OCI-LY1 (cell line): ENCODE measurements around the gene ZNF385D.

Experiments
- EZH2 ChIP-seq: fragments of 200-600 bp; sonication (generic), shearing (Covaris generic); IDR thresholded peaks from 2 replicates; pipeline ENCODE4 v1.8.0; 2017; ENCODE audit warnings: borderline replicate concordance, mixed run types, mild to moderate bottlenecking, antibody characterized with exemption, low read length, moderate library complexity, mixed read lengths
- TF ChIP-seq, protein P1 (sequence below): fragments of 200-600 bp; sonication (generic), shearing (Covaris generic); IDR thresholded peaks from 2 replicates; pipeline ENCODE4 v1.5.1; 2017; ENCODE audit warnings: mild to moderate bottlenecking, antibody characterized with exemption, low read length, moderate library complexity, mixed read lengths

DNA sequence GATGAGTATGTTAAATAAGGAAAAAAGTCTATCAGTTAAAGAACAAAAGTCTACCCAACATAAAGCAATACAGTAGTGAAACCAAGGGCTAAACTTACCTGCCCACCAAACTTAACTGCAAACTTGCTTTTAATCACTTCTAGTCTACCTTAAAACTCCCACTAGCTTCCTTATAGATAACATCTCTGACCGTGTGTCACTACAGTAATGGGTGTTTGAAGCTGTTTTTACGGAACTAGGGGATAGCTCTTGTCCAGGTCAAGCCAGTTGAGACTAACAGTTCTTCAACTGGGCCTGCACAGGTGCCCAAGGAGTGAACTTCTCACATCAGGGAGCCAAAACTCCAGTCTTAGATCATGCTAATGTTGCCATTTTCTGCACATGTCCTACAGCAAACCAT lies 132.3 kb downstream of the ZNF385D start:
- no peak for TF ChIP-seq EZH2
- TF ChIP-seq, protein P1, sequence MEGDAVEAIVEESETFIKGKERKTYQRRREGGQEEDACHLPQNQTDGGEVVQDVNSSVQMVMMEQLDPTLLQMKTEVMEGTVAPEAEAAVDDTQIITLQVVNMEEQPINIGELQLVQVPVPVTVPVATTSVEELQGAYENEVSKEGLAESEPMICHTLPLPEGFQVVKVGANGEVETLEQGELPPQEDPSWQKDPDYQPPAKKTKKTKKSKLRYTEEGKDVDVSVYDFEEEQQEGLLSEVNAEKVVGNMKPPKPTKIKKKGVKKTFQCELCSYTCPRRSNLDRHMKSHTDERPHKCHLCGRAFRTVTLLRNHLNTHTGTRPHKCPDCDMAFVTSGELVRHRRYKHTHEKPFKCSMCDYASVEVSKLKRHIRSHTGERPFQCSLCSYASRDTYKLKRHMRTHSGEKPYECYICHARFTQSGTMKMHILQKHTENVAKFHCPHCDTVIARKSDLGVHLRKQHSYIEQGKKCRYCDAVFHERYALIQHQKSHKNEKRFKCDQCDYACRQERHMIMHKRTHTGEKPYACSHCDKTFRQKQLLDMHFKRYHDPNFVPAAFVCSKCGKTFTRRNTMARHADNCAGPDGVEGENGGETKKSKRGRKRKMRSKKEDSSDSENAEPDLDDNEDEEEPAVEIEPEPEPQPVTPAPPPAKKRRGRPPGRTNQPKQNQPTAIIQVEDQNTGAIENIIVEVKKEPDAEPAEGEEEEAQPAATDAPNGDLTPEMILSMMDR: no peak
